ENCODE data around the gene AMMECR1L.

DNA sequence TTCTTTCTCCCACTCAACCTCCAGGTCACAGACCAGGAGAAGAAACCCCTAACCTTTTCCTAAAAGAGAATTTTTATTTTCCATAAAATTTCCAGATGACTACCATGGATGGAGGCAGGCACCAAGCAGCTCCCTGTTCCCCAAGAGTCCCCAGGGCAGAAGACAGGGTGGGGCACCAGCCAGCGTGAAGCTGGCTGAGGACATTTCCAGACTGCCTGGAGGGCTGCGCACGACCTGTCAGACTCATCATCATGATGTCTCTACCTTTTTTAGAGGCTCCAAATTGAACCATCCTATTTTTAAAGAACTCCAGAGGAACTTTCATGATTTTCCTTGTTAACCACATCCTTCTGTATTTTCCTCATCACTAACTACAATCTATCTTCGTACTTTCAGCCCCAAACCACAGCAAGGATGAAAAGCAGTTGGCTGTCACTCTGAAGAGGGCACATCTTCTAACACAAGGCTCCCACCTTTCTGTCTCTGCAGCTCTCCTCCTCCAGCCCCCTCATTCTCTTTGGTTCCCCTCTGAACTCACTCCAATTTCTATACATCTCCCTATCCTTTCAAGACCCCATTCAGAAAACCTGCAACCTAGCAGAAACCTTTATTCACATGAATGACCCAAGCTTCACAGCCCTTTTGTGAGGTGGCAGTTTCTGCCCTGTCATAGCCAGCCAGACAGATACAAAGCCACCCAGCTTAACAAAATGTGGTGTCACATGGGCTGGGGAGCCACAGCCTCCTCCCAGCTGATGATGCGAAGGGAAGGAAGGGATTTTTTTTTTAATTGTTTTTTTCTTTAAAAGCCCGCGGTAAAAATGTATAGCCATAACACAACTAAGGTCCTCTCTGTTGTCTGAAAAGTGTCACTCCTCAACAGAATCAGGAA is 11.1 kb downstream of the AMMECR1L start:
- TF ChIP-seq NR2C1 (IDR thresholded peaks at IDR 0.05) (no peak), ESRRA (IDR thresholded peaks at IDR 0.05; ENCODE audit: low read length) (no peak)
- TF ChIP-seq, protein P1, sequence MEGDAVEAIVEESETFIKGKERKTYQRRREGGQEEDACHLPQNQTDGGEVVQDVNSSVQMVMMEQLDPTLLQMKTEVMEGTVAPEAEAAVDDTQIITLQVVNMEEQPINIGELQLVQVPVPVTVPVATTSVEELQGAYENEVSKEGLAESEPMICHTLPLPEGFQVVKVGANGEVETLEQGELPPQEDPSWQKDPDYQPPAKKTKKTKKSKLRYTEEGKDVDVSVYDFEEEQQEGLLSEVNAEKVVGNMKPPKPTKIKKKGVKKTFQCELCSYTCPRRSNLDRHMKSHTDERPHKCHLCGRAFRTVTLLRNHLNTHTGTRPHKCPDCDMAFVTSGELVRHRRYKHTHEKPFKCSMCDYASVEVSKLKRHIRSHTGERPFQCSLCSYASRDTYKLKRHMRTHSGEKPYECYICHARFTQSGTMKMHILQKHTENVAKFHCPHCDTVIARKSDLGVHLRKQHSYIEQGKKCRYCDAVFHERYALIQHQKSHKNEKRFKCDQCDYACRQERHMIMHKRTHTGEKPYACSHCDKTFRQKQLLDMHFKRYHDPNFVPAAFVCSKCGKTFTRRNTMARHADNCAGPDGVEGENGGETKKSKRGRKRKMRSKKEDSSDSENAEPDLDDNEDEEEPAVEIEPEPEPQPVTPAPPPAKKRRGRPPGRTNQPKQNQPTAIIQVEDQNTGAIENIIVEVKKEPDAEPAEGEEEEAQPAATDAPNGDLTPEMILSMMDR (IDR thresholded peaks at IDR 0.05 in 2 of 3, conservative IDR thresholded peaks at IDR 0.05 in 1 of 3; ENCODE audit: control insufficient read depth in 2 of 3, extremely low read depth in 1 of 3, insufficient read depth in 1 of 3, low read depth in 3 of 3, low read length in 3 of 3) = no peak
